GM10248 (cell line): ENCODE results near the gene SYMPK.

ENCODE experiments used
- CTCF ChIA-PET: fragments of 300-600 bp; sonication (Branson Sonifier 250); formaldehyde crosslinking; extraction: SDS; loops from one replicate; lab custom pipeline; 2021; ENCODE audit warnings: antibody characterized with exemption; lab: Yijun Ruan, JAX
- POLR2A ChIA-PET: fragments of 350-650 bp; sonication (Branson Sonifier 250); formaldehyde crosslinking; extraction: SDS; loops from one replicate; lab custom pipeline; 2020; ENCODE audit warnings: antibody characterized with exemption; lab: Yijun Ruan, JAX
- DNase-seq: peaks from one replicate; pipeline ENCODE4 v3.0.0; 2012; ENCODE audit errors: extremely low spot score
- CTCF ChIP-seq: IDR thresholded peaks from 2 replicates; pipeline ENCODE4 v1.5.1; 2012; ENCODE audit warnings: mild to moderate bottlenecking, low read depth; ENCODE audit errors: extremely low read depth, missing control alignments, control extremely low read depth

SYMPK gene

GRCh38 chr19:45789035-45789786 is 73.7 kb downstream of the SYMPK start:
- ChIA-PET CTCF (interaction anchor here (1.1 to 3.2 kb wide), 6 partner anchors 10 to 28 kb away, joined by 3 to 16 read pairs (median 5); partner anchors contain the start of gene SIX5), POLR2A (no interaction called here)
- no peak for TF ChIP-seq CTCF
- no peak for DNase-seq

- CTCF ChIA-PET = interaction anchor here (1.1 kb wide), 1 partner anchor 16 kb away, joined by 3 read pairs; no protein-coding TSS in a partner anchor
- DNase-seq = no peak
- TF ChIP-seq CTCF = no peak
- POLR2A ChIA-PET = no interaction called here
These were observed 76.4 kb downstream of the SYMPK start for GRCh38 chr19:45786533-45786894.

- ChIA-PET POLR2A (no interaction called here), CTCF (interaction anchor here (1.1 to 1.8 kb wide), 3 partner anchors 14 to 31 kb away, joined by 3 to 9 read pairs (median 6); no protein-coding TSS in a partner anchor)
- DNase-seq = no peak
- no peak for TF ChIP-seq CTCF
These were observed 77.0 kb downstream of the SYMPK start for GRCh38 chr19:45785781-45786532.

GRCh38 chr19:45785097-45785496 is 77.8 kb downstream of the SYMPK start:
- POLR2A ChIA-PET = no interaction called here
- CTCF ChIA-PET = interaction anchor here (1.6 to 1.8 kb wide), 2 partner anchors 14 to 32 kb away, joined by 6 to 9 read pairs; no protein-coding TSS in a partner anchor
- DNase-seq = no peak
- no peak for TF ChIP-seq CTCF

- POLR2A ChIA-PET = no interaction called here
- CTCF ChIA-PET = interaction anchor here (0.6 to 1.8 kb wide), 3 partner anchors 15 to 33 kb away, joined by 3 to 9 read pairs (median 6); partner anchors contain the start of gene SIX5
- no peak for TF ChIP-seq CTCF
- no peak for DNase-seq
These were observed 78.9 kb downstream of the SYMPK start for GRCh38 chr19:45784096-45784495.
